RWPE2 (cell line): ENCODE measurements around the gene RPUSD3.
"Not testable (repeated sequence)": the region's sequence is repeated elsewhere in the genome, so short reads cannot be mapped to it uniquely, and the experiment has no call there.

ENCODE experiments used
- ATAC-seq: fragments of 200-7000 bp; cut with Tn5 transposase; 3 replicates; pipeline ENCODE4 v1.9.1; 2021; ENCODE audit warnings: low read depth
- DNase-seq: peaks from one replicate; pipeline ENCODE4 v3.0.0-alpha.2; 2020; ENCODE audit warnings: low spot score
- H3K27ac ChIP-seq: fragments of 450-650 bp; 2 replicates; pipeline ENCODE4 v1.5.1; 2017; ENCODE audit warnings: mild to moderate bottlenecking; ENCODE audit not compliant: poor library complexity, severe bottlenecking
- H3K27me3 ChIP-seq: fragments of 250-450 bp; sonication (Bioruptor Pico); 2 replicates; pipeline ENCODE4 v1.5.1; 2021; ENCODE audit warnings: mild to moderate bottlenecking, moderate library complexity; ENCODE audit not compliant: insufficient read depth, poor library complexity, severe bottlenecking
- H3K36me3 ChIP-seq: fragments of 250-450 bp; sonication (Bioruptor Pico); 2 replicates; pipeline ENCODE4 v1.5.1; 2020; ENCODE audit warnings: low read depth, mild to moderate bottlenecking, moderate library complexity
- H3K4me1 ChIP-seq: fragments of 250-450 bp; sonication (Bioruptor Pico); 2 replicates; pipeline ENCODE4 v1.5.1; 2021; ENCODE audit warnings: mild to moderate bottlenecking, moderate library complexity; ENCODE audit not compliant: insufficient read depth, poor library complexity, severe bottlenecking
- H3K4me3 ChIP-seq: fragments of 250-450 bp; sonication (Bioruptor Pico); 2 replicates; pipeline ENCODE4 v1.5.1; 2021; ENCODE audit warnings: mild to moderate bottlenecking, moderate library complexity; ENCODE audit not compliant: severe bottlenecking
- H3K9me3 ChIP-seq: fragments of 250-450 bp; sonication (Bioruptor Pico); 2 replicates; pipeline ENCODE4 v1.5.1; 2021; ENCODE audit warnings: mild to moderate bottlenecking, moderate library complexity; ENCODE audit not compliant: severe bottlenecking
- CTCF ChIP-seq: fragments of 450-650 bp; IDR thresholded peaks from one replicate; pipeline ENCODE4 v1.5.1; 2017; ENCODE audit warnings: mild to moderate bottlenecking, moderate library complexity; ENCODE audit not compliant: poor library complexity, severe bottlenecking

Gene RPUSD3

GRCh38 chr3:9883706-9884554 lies 40.1 kb upstream of the RPUSD3 start:
- peak; percentile 9; the same call in 1 of the 3 replicates for ATAC-seq
- Histone ChIP-seq H3K4me3 (no peak overlapping the region), H3K9me3 (no peaks in the 10 kb centered on the region), H3K36me3 (no peaks in the 10 kb centered on the region), H3K4me1 (peaks cover 17% of the 10 kb centered on the region), H3K27me3 (no peaks in the 10 kb centered on the region), H3K27ac (peak overlapping the region; percentile 98)
- no peak for DNase-seq
- TF ChIP-seq CTCF: no peak

- TF ChIP-seq CTCF: no peak
- ATAC-seq (no peak), DNase-seq (no peak)
- no peak overlapping the region for H3K4me3 ChIP-seq
- no peaks in the 10 kb centered on the region for H3K27me3 ChIP-seq
- peaks cover 17% of the 10 kb centered on the region for H3K4me1 ChIP-seq
- no peaks in the 10 kb centered on the region for H3K9me3 ChIP-seq
- H3K36me3 ChIP-seq: no peaks in the 10 kb centered on the region
- H3K27ac ChIP-seq: no peak overlapping the region
Measured at GRCh38 chr3:9881441-9881840, 37.6 kb upstream of the RPUSD3 start.

- DNase-seq (no peak), ATAC-seq (no peak)
- no peak for TF ChIP-seq CTCF
- H3K27ac ChIP-seq: no peak within 1 kb of the TSS
- no peaks in the 10 kb centered on the region for H3K9me3 ChIP-seq
- peaks cover 14% of the 10 kb centered on the region for H3K4me1 ChIP-seq
- H3K27me3 ChIP-seq: no peaks in the 10 kb centered on the region
- H3K36me3 ChIP-seq: no peaks in the 10 kb centered on the region
- H3K4me3 ChIP-seq: no peak within 1 kb of the TSS
Measured at GRCh38 chr3:9879830-9880549, 36.2 kb upstream of the RPUSD3 start, which contains the start of gene CIDEC. Gene CIDEC, minus strand, starts transcription at chr3:9880253. Its CDS starts 1,767 bp downstream, at chr3:9878486.

GRCh38 chr3:9878700-9879099 lies 34.9 kb upstream of the RPUSD3 start:
- TF ChIP-seq CTCF: no peak
- ATAC-seq (no peak), DNase-seq (no peak)
- no peaks in the 10 kb centered on the region for H3K27me3 ChIP-seq
- peaks cover 3% of the 10 kb centered on the region for H3K4me1 ChIP-seq
- no peaks in the 10 kb centered on the region for H3K36me3 ChIP-seq
- no peak overlapping the region for H3K27ac ChIP-seq
- no peak overlapping the region for H3K4me3 ChIP-seq
- H3K9me3 ChIP-seq: no peaks in the 10 kb centered on the region

- DNase-seq (no peak), ATAC-seq (0 out of 3 replicates have a peak, but pooled peaks have one; percentile 35)
- no peak overlapping the region for H3K4me3 ChIP-seq
- H3K27me3 ChIP-seq: no peaks in the 10 kb centered on the region
- no peaks in the 10 kb centered on the region for H3K9me3 ChIP-seq
- no peak for TF ChIP-seq CTCF
- no peaks in the 10 kb centered on the region for H3K36me3 ChIP-seq
- H3K27ac ChIP-seq: no peak overlapping the region
- no peaks in the 10 kb centered on the region for H3K4me1 ChIP-seq
Measured at GRCh38 chr3:9876991-9877390, 33.2 kb upstream of the RPUSD3 start.

- not testable (repeated sequence) for H3K4me1 ChIP-seq, H3K9me3 ChIP-seq, ATAC-seq, H3K4me3 ChIP-seq, H3K27ac ChIP-seq, DNase-seq, H3K27me3 ChIP-seq, H3K36me3 ChIP-seq
Measured at GRCh38 chr3:9876255-9876654, 32.4 kb upstream of the RPUSD3 start.
